Anterior cingulate cortex (tissue), 58 donors: Measurements from ENCODE around the gene TEDC2.

Experiments used
- DNase-seq, 58 donors: peaks; one replicate each; lab custom pipeline; 2025; lab: John Stamatoyannopoulos, UW

The TEDC2 gene

DNA sequence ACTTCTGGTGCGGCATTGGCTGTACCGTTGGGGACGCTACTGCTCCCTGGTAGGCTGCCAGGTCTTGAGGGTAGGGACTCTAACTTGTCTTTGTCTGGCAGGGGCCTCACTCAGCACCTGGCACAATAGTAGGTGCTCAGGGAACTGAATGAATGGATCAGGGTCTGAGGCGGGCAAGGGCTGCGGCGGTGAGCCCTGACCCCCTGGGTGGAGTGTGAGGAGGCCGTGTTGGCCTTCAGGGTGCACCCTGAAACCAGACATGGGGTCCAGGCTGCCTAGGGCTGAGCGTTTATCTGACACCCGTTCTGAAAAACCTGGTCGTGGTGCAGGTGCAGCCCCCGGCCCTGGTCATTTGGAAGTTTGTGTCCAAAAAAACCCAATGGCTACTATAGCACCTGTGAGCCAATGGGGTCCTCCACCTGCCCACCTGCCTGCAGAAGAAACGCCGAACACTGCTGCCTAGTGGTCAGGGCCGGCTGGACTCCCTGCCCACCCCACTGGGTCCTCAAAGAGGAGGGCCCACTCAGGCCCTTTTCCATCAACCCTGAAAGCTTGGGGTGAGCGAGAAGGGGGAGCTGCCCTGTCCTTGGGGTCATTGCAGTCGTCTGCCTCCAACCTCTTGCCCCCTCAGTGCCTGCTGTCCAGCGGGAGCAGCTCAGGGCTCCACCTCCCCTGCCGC lies 49.0 kb downstream of the TEDC2 start:
- no peak for DNase-seq

GRCh38 chr16:2511128-2511800 lies 51.4 kb downstream of the TEDC2 start:
- peak in 31 of 58 donors; percentile 8 to 76 (median 49) for DNase-seq

DNA sequence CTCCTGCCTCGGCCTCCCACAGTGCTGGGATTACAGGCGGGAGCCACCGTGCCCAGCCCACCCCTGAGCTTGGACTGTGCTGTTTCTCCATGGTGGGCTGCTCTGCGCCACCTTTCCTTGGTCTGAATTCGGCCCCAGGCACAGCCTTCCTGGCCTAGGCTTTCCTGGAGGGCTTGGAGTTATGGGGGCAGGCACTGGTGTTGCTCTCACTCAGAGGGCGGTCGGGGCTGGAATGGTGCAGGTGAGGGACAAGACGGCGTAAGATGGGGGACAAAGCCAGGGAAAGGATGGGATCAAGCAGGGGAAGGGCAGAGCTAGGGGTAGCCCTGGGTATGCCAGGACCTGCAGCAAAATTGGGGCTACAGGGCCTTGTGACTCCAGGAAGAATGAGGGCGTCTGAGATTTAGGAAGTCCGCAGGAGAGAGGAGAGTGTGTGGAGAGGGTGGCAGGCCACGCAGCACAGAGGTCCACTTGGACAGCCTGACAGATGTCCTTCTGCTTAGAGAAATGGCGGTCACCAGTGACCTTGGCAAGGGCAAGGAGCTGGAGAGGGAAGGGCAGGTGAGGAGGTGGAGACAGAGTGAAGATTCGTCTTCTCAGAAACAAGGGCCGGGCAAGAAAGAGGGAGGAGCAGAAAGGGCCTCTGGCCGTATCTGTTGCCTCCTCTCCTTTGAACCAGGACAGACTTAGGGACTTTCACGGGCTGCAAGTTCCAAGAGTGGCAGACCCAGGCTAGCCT lies 52.3 kb downstream of the TEDC2 start:
- no peak for DNase-seq

GRCh38 chr16:2512735-2513404 lies 53.0 kb downstream of the TEDC2 start:
- DNase-seq: peak in 1 of 58 donors; percentile 27

DNA sequence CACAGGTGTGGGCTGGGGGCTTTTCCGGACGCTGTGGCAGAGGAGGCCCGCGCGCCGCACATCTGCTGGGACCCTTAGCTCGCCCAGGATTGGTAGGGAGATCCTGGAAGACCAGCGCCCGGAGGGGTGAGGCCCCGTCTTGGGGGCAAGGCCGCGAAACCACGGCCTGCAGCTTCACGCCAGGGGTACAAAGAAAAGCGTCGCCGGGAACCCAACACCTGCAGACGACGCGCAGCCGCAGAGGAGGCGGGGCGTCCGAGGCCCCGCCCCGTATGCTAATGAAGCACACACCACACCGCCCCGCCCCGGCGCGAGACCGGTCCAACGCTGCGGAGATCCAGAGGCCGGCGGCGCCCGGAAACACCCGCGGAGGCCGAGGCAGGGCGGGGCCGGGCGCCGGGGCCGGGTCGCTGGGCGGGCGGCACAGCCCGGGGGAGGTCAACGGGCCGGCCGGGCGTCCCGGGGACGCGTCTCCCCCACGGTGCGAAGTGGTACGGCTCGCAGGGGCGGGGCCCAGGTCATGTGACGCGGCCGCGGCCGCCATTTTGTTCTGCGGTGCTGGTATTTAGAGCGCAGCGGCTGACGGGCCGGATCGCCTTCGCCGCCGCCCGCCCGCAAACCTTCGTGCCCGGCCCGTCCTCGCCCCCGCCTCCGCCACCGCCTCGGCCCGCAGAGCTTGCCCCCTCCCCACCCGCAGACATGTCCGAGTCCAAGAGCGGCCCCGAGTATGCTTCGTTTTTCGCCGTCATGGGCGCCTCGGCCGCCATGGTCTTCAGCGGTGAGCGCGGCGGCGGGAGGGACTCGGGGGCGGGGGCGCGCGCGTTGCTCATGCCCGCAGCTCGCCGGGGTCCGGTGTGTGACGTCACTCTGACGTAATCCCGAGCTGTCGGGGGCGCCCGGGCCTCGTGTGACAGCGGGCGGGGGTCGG lies 53.8 kb downstream of the TEDC2 start, which contains the start of gene ATP6V0C:
Gene ATP6V0C (plus strand): TSS at position 548 of the 928 bp plus-strand sequence. CDS start 152 bp downstream, at position 700.
- peak; percentile 17 to 98 (median 89) for DNase-seq
